ENCODE measurements around the gene LAGE3. TPM values are rescaled to one million over a fixed set of nuclear protein-coding genes. Genes with fewer than 3 reads are reported as not detected.

The LAGE3 gene
- total RNA-seq, 1 donor from 2014 or later, result 18.0 TPM

DNA sequence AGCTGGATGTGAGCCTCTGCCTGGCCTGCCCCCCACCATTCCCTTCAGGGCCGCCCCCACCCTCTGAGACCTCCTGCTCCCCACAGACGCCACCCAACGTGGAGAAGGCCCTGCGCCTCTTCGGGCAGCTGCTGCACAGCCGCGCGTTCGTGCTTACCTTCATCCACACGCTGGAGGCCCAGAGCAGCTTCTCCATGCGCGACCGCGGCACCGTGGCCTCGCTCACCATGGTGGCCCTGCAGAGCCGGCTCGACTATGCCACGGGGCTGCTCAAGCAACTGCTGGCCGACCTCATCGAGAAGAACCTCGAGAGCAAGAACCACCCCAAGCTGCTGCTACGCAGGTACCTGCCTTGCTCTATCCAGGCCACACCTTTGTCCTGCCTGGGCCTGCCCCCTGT is 10.9 kb downstream of the LAGE3 start:
- H3K9me3 ChIP-seq (replicated peaks), result no peaks in the 10 kb centered on the region
- peaks cover 28% of the 10 kb centered on the region for H3K36me3 ChIP-seq
- intact Hi-C loops (cut with micrococcal nuclease), result no loop called here
- H3K4me1 ChIP-seq, result no peaks in the 10 kb centered on the region
- H3K27me3 ChIP-seq (ENCODE audit: low read depth), result no peaks in the 10 kb centered on the region
- no peak overlapping the region for H3K27ac ChIP-seq (replicated peaks)
- TF ChIP-seq, protein P1, sequence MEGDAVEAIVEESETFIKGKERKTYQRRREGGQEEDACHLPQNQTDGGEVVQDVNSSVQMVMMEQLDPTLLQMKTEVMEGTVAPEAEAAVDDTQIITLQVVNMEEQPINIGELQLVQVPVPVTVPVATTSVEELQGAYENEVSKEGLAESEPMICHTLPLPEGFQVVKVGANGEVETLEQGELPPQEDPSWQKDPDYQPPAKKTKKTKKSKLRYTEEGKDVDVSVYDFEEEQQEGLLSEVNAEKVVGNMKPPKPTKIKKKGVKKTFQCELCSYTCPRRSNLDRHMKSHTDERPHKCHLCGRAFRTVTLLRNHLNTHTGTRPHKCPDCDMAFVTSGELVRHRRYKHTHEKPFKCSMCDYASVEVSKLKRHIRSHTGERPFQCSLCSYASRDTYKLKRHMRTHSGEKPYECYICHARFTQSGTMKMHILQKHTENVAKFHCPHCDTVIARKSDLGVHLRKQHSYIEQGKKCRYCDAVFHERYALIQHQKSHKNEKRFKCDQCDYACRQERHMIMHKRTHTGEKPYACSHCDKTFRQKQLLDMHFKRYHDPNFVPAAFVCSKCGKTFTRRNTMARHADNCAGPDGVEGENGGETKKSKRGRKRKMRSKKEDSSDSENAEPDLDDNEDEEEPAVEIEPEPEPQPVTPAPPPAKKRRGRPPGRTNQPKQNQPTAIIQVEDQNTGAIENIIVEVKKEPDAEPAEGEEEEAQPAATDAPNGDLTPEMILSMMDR (IDR thresholded peaks at IDR 0.05; ENCODE audit: borderline replicate concordance), result no peak
- DNase-seq, result no peak
- no peak overlapping the region for H3K4me3 ChIP-seq

DNA sequence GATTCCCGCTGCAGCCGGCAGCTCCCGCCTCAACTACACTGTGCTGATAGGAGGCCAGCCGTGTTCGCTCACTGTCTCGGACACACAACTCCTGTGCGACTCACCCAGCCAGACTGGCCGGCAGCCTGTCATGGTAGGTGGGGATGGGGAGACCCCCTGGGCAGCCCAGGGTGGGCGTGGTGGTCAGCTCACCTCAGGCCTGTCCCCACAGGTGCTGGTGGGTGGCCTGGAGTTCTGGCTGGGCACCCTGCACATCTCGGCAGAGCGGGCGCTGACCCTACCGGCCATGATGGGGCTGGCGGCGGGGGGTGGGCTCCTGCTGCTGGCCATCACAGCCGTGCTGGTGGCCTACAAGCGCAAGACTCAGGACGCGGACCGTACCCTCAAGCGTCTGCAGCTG is 11.5 kb downstream of the LAGE3 start:
- no peaks in the 10 kb centered on the region for H3K4me1 ChIP-seq
- H3K27me3 ChIP-seq (ENCODE audit: low read depth), result no peaks in the 10 kb centered on the region
- no peak overlapping the region for H3K27ac ChIP-seq (replicated peaks)
- intact Hi-C loops (cut with micrococcal nuclease), result no loop called here
- H3K36me3 ChIP-seq, result peaks cover 28% of the 10 kb centered on the region
- TF ChIP-seq, protein P1 (IDR thresholded peaks at IDR 0.05; ENCODE audit: borderline replicate concordance), result no peak
- no peak for DNase-seq
- no peak overlapping the region for H3K4me3 ChIP-seq
- no peaks in the 10 kb centered on the region for H3K9me3 ChIP-seq (replicated peaks)

DNA sequence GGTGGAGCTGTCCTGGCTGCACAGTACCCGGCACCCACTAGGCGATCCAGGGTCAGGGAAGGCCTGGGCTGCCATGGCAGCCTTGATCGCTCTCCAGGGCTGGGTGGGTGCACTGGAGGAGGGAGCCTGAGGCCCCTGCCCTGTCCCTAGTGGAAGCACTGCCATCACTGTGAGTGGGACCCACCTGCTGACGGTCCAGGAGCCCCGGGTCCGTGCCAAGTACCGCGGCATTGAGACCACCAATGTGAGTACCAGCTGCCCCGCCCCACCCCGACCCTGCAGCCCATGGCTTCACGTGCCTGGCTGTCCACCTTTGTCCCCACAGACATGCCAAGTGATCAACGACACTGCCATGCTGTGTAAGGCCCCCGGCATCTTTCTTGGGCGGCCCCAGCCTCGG is 12.2 kb downstream of the LAGE3 start:
- TF ChIP-seq, protein P1 (IDR thresholded peaks at IDR 0.05; ENCODE audit: borderline replicate concordance), result no peak
- no peak for DNase-seq
- H3K36me3 ChIP-seq, result peaks cover 28% of the 10 kb centered on the region
- H3K9me3 ChIP-seq (replicated peaks), result no peaks in the 10 kb centered on the region
- intact Hi-C loops (cut with micrococcal nuclease), result no loop called here
- H3K4me3 ChIP-seq, result no peak overlapping the region
- H3K4me1 ChIP-seq, result no peaks in the 10 kb centered on the region
- no peak overlapping the region for H3K27ac ChIP-seq (replicated peaks)
- H3K27me3 ChIP-seq (ENCODE audit: low read depth), result no peaks in the 10 kb centered on the region

DNA sequence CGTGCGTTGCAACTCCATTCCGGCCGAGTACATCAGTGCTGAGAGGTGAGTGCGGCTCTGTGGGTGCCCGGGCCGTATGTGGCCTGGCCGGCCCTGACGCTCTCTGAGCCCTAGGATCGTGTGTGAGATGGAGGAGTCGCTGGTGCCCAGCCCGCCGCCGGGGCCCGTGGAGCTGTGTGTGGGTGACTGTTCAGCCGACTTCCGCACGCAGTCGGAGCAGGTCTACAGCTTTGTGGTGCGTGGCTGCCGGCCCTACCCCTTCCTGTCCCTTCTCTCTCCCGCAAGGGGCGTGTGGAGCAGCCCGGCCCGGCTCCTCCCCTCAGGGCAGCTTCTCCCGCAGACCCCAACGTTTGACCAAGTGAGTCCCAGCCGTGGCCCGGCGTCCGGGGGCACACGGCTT is 13.0 kb downstream of the LAGE3 start:
- H3K9me3 ChIP-seq (replicated peaks), result no peaks in the 10 kb centered on the region
- peaks cover 28% of the 10 kb centered on the region for H3K36me3 ChIP-seq
- no peak overlapping the region for H3K27ac ChIP-seq (replicated peaks)
- H3K4me3 ChIP-seq, result no peak overlapping the region
- no peaks in the 10 kb centered on the region for H3K27me3 ChIP-seq (ENCODE audit: low read depth)
- TF ChIP-seq, protein P1 (IDR thresholded peaks at IDR 0.05; ENCODE audit: borderline replicate concordance), result no peak
- H3K4me1 ChIP-seq, result no peaks in the 10 kb centered on the region
- intact Hi-C loops (cut with micrococcal nuclease), result no loop called here
- DNase-seq, result no peak

DNA sequence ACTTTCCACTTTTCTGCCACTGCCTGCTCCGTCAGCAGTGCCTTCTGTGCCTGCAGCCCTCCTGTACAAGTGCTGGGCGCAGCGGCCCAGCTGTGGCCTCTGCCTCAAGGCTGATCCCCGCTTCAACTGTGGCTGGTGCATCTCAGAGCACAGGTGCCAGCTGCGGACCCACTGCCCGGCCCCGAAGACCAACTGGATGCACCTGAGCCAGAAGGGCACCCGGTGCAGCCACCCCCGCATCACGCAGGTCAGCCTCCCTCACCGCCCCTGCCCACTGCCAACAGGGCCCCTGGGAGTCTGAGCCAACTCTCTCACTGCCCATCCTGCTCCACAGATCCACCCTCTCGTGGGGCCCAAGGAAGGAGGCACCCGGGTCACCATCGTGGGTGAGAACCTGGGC is 13.5 kb downstream of the LAGE3 start:
- intact Hi-C loops (cut with micrococcal nuclease), result no loop called here
- H3K4me3 ChIP-seq, result no peak overlapping the region
- no peaks in the 10 kb centered on the region for H3K27me3 ChIP-seq (ENCODE audit: low read depth)
- no peak overlapping the region for H3K27ac ChIP-seq (replicated peaks)
- H3K4me1 ChIP-seq, result no peaks in the 10 kb centered on the region
- DNase-seq, result no peak
- TF ChIP-seq, protein P1 (IDR thresholded peaks at IDR 0.05; ENCODE audit: borderline replicate concordance), result no peak
- H3K9me3 ChIP-seq (replicated peaks), result no peaks in the 10 kb centered on the region
- H3K36me3 ChIP-seq, result peaks cover 27% of the 10 kb centered on the region

Data from left ventricle myocardium inferior (tissue), 1 donor.